Measurements from ENCODE around the gene ZNF385D.
"Not testable (repeated sequence)": the region's sequence is repeated elsewhere in the genome, so short reads cannot be mapped to it uniquely, and the experiment has no call there.

ZNF385D gene

DNA sequence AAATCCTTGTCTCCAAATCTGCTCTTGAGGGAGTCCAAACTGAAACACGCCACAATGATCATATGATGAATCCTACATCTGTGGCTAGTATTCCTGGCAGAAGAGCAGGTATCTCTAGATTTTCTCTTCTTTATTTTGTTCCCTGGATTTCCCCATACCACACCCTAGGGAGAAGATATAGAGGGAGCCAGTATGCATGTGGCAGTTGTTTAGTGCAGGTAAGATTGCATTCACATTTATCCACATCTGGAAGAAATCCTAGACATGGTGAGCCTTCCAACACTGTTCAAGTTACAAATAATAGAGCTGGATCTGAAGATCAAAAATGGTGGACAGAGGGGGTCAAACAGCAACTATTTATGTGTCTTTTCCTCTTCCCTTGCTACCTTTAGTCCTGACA lies 316.7 kb downstream of the ZNF385D start:
- no peak for DNase-seq

DNA sequence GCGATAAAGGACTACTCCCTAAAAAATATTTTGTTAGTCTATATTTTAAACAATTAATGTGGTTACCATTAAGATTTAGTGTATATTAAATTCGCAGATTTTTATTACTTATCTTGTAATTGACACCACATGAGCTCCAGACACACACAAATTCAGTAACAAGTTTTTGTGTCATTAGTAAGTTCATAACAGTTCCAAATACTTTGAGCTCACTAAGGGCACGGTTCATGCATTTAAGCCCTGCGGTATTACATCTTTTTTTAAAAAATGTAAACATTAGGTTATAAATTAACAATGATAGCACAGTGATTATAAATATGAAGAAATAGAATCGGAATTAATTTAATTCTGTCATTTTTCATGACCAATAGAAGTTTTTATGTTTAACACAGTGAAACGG lies 317.3 kb downstream of the ZNF385D start:
- no peak for DNase-seq

DNA sequence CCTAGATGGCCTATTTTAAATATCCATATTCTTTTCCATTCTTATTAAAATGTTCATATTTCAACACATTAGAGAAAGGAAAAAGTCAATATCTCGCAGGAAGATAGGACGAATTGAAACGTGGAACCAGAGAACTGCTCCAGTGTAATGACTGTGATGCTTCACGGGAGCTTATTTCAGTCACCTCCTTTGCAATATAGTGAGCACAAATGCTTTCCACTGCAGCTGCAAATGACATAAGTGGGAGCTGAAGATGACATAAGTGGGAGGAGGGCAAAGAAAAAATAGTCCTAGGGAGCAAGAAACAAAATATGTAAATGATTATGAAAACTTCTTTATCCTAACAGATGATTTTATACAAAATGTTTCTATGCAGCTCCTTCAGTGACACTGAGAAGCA lies 324.1 kb downstream of the ZNF385D start:
- DNase-seq = no peak

DNA sequence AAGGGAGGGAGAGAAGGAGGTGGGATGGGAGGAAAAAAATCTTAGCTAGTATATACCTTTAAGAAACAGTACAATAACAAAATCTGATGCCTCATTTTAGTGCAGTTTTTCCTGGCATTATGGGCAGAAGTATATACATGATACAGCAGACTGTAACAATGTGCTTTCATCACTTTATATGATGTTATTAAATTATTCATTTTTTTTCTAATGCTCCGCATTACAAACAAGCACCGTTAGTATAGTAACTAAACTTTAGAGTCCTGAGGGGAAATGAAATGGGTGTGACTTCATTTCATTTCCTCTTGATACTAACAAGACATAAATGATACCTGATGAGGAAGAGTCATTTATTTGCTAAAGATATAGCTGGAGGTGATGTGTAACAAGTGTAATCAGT lies 325.3 kb downstream of the ZNF385D start:
- no peak for DNase-seq

DNA sequence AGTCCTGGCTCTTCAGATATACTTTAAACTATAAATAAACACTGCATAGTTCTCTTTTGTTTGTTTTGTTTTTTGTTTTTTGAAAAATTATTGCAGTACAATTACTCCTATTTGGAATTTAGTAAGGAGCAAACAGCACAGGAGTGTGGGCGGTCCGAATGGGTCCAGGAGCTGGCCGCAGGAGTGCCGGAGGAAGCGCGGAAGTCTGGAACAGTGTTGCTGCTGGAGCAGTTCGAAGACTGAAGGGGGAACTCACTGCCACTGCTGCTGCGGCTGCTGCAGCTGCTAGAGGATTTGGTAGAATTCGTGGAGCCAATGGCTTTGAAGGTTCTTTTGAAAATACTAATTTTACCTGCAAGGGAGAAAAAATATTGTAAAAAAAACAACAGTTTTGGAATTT lies 329.9 kb downstream of the ZNF385D start:
- DNase-seq = no peak

DNA sequence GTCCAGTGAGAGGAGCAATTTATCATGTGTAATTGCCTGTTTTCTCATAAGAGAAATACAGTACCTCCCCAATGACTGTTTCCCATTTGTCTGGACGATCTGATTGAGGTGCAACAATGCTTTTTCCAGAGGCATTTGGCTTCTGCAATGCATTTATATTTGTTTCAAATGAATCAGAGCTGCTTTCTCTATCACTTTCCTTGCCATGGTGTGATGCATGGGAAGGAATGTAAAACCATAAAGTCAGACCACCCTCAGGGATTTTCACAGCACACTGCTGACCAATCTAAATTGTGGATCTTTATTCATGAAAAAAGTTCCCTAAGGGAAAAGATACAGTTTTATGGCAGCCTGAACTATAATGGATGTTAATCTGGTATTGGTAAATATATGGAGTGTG lies 333.0 kb downstream of the ZNF385D start:
- no peak for DNase-seq

DNA sequence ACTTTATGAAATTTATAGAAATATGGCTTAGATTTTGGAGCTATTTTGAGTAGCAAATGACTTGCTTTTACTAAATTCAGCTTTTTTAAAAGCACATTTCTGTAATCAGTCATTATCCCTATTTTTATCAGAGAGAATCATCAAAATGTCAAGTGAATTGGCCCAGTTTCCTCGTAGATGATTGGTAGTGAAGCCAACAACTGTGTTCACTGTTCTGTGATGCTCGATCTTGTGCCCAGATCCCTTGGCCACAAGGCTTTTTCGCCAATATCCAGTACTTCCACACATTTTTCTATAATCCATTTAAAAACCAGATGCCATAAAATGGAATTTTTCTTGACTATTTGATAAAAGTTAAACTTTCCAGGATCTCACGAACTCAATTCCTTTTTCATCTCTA lies 336.5 kb downstream of the ZNF385D start:
- no peak for DNase-seq

DNA sequence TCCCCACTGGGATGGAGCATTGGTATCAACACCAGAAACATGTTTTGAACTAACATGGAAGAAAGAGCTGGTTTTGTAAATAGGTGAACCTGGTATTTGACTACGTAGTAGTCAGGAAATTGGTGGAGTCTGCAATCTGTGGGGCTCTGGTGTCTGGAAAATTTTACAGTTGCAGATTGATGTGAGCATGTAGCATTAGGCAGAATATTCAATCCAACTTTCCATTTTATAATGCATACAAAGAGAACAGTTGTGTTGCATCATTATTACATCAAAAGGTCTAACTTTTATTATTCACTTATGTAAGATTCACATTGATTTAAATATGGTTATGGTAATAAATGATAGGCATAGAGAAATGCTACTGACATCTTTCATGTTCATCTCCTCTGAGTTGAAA lies 340.0 kb downstream of the ZNF385D start:
- DNase-seq = no peak

DNA sequence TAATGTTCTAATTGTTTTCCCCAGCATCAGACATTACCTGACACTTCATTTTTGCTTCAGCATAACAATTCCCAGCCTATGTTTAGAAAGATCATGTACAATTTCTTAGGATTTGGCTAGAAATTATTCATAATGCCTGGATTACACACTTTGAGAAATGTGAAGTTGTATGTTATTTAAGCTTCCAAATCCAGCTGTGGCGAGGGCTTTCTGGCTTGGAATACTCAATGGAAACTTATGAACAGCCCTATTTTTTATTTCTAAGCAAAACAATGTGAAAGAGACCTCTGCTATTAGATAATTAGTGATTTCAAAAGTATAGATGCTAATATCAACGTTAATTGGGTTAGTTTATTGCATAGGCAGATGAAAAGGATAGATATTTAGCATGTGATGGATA lies 341.6 kb downstream of the ZNF385D start:
- no peak for DNase-seq

DNA sequence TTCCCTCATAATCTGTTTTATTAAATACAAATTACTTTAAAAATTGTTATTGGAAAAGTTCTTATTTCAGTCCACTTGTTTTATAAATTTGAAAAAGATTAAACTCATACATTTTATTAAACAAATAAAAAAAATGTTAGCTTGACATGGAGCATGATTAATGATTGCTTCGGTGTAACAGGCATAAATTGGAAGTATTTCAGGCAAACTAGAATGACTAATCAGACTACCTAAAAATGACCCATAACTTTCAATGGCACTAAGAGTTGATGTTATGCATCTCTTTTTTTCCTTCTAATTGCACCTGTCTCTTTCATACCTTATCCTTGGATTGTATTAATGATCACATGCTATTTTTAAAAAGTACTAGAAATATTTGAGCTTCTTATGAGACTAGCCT lies 343.3 kb downstream of the ZNF385D start:
- no peak for DNase-seq

DNA sequence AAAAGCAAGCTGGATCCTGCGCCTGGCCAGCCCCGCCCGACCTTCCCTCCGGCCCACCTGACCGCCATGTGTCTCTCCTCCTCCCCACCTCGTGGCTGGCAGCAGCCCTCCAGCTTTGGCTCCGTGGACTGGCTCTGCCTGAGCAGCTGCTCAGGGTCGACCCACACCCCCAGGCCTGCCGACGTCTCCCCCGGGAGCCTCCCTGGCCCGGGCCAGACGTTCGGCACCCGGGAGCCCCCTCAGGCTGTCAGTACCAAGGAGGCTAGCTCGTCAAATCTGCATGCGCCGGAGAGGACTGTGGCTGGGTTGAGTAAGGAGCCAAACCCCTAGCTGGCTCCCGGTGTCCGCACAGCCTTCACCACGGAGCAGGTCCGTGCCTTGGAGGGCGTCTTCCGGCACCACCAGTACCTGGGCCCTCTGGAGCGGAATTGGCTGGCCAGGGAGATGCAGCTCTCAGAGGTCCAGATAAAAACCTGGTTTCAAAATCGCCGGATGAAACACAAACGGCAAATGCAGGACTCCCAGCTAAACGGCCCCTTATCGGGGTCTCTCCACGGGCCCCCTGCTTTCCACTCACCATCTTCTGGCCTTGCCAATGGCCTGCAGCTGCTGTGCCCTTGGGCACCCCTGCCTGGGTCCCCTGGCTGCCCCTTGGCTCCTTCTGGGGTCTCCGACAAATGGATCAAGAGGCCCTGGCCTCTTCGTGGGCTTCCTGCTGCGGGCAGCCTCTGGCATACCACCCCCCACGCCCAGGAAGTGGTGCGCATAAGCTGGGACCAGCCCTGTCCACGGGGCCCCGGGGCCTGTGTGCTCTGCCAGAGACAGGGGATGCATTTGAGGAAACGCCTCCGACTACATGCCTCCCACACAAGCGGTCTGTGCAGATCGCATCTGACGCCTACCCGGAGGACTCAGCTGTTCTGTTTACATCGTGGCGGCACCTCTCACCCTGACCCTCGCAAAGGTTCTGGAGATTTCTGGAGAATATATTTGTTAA lies 345.0 kb downstream of the ZNF385D start:
- no peak for DNase-seq

DNA sequence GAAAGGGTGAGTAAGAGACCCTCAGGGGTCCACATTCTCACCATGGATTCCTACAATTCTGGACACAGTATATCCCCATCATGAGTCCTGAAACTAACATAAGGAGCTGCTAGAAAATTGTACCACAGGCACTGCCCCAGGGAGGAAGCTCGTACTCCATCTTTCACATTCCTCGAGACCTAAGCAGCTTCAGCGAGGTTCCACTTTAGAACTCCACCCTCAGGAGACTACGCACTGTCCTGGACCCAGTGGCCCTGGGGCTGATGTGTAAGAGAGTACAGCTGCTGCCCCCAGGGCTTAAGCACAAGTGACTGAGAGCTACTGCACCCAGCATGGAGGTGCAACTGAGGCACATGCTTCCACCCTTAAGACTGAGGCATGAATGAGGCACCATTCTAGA lies 352.5 kb downstream of the ZNF385D start:
- DNase-seq = no peak

DNA sequence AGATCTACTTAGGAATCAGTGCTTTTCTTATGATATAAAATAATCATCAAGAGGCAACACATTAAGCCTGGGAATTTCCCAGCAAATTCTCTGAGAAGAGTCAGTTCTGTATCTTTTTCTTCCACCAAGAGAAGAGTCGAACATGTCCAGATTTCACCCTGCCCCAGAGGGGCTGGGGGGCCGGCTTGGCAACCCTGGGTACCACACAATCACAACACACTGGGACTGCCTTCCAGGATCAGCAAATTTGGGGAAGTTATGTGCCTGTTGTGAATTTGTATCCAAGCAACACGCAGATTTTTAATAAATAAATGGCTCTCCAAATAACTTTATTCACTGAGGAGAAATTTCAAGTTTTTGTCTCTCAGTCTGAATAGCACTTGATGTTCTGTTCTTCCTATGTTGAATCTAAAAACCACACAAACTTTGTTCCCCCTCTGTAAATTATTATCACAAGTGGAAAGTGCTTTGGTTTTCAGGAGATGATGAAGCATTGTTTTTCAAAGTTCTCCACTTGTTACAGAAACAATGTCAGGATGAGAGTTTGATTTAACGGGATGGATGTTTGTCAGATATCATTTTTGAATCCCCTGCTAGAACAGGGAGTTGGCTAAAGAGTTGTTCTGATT lies 357.2 kb downstream of the ZNF385D start:
- no peak for DNase-seq

DNA sequence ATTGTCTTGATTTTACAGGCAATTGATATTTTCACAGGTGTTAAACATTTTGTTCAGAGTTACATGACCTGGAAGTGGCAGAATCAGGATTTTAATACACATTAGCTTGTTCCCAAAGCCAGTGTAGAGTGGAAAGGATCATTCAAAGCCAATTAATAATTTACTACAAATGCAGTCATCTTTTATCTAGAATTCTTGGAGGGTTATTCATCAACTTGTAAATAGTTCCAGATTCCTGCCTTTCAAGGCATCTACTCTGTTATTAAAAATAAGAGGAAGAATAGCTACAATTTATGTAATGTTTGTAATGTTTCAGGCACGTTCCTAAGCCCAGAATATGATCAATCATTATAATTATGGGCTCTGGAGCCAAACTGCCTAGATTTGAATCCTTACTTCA lies 358.5 kb downstream of the ZNF385D start:
- no peak for DNase-seq

DNA sequence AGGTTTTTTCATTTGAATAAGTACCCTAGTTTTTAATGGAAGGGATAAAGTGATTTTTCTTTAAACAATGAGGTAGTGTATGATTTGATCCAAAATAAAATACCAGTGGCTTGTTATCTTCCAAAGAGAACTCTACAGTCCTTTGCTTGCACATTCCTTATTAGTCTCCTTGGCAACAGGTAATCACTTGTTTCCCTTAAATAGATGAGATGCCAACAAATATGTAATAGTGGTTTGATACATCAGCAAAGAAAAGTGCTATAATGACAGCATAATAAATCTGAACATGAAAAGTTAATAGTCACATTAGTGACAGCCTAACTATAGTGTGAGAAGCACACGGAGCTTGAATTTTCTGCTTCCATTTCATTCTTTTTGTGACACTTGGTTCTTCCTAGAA lies 360.2 kb downstream of the ZNF385D start:
- no peak for DNase-seq

DNA sequence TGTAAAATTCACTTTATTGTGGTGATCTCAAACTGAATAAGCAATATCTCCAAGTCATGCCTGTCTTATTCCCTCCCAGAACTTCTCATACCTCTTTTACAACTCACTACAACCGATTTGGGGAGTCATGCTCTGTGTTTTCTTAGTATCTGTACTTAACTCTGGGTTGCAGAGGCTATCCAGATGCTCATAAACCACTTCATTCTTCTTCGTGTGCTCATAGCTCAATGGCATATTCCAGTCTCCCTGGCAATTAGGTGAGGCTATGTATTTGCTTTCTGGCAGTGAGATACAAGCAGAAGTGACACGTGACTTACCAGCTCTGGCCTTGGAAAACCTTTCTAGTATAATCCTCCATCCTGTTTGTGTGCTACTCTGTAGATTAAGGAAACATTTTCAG lies 360.9 kb downstream of the ZNF385D start:
- DNase-seq = no peak

DNA sequence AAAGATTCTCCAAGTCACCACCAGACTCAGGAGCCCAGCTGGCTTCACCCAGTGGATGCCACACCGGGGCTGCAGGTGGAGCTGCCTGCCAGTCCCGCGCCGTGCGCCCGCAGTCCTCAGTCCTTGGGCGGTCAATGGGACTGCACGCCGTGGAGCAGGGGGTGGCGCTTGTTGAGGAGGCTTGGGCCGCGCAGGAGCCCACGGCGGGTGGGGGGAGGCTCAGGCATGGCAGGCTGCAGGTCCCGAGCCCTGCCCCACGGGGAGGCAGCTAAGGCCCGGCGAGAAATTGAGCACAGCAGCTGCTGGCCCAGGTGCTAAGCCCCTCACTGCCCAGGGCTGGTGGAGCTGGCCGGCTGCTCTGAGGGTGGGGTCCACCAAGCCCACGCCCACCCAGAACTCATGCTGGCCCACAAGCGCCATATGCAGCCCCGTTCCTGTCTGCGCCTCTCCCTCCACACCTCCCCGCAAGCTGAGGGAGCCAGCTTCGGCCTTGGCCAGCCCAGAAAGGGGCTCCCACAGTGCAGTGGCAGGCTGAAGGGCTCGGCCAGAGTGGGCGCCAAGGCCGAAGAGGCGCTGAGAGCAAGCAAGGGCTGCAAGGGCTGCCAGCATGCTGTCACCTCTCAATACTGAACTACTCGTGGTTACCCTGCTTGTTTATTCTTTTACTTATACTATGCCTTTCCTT lies 363.7 kb downstream of the ZNF385D start:
- DNase-seq = not testable (repeated sequence)

DNA sequence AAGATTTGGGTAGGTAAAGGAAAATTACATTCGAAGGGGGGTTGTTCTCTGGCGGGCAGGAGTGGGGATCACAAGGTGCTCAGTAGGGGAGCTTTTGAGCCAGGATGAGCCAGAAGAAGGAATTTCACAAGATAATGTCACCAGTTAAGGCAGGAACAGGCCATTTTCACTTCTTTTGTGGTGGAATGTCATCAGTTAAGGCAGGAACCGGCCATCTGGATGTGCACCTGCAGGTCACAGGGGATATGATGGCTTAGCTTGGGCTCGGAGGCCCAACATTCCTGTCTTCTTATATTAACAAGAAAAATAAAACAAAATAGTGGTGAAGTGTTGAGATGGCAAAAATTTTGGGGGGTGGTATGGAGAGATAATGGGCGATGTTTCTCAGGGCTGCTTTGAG lies 373.0 kb downstream of the ZNF385D start:
- not testable (repeated sequence) for DNase-seq

DNA sequence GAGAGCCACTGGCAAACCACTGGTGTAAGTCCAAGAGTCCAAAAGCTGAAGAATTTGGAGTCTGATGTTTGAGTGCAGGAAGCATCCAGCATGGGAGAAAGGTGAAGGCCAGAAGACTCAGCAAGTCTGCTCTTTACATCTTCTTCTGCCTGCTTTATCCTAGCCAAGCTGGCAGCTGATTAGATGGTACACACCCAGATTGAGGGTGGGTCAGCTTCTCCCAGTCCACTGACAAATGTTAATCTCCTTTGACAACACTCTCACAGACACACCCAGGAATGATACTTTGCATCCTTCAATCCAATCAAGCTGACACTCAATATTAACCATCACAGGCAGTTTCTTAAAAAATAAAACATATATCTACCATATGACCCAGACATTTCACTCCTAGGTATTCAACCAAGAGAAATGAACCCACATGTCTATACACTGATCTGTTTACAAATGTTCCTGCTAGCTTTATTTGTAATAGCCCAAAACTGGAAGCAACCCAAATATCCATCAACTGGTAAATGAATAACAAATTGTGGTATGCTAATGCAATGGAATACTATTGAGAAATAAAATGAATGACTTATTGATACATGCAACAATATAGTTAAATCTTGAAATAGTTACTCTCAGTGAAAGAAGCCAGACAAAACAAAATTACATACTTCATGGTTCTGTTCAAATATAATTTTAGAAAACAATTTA lies 373.8 kb downstream of the ZNF385D start:
- no peak for DNase-seq

DNA sequence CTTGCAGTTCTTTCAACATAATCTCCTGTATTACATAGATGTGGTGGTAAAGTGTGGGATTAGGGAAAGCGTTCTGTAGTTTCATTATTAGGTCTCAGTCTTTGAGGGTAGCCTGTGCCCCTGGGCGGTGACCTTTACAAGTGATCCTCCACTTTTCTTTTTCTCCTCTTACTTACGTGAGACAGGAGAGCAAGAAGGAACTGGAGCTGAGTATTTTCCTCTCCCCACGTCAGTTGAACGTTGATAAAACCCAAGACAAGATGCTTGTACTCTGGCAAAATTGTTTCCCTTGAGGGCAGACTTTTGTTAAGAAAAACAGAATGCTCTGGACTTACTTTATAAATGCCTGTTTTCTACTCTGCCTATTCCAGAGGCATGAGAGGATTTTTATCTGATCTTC lies 378.7 kb downstream of the ZNF385D start:
- DNase-seq = no peak
